SU-DHL-6 (cell line): ENCODE data around the gene RGS3.

Source experiments
- CTCF ChIP-seq: fragments of 200-600 bp; sonication (generic); IDR thresholded peaks from one replicate; pipeline ENCODE4 v1.5.1; 2017; ENCODE audit warnings: antibody characterized with exemption, mild to moderate bottlenecking, low read length, moderate library complexity; ENCODE audit not compliant: insufficient read depth, poor library complexity, severe bottlenecking
- EZH2phosphoT487 ChIP-seq: fragments of 200-600 bp; sonication (generic), shearing (Covaris generic); conservative IDR thresholded peaks from 2 replicates; pipeline ENCODE4 v1.6.1; 2018; ENCODE audit warnings: mild to moderate bottlenecking, antibody characterized with exemption, low read length, moderate library complexity, mixed read lengths

DNA sequence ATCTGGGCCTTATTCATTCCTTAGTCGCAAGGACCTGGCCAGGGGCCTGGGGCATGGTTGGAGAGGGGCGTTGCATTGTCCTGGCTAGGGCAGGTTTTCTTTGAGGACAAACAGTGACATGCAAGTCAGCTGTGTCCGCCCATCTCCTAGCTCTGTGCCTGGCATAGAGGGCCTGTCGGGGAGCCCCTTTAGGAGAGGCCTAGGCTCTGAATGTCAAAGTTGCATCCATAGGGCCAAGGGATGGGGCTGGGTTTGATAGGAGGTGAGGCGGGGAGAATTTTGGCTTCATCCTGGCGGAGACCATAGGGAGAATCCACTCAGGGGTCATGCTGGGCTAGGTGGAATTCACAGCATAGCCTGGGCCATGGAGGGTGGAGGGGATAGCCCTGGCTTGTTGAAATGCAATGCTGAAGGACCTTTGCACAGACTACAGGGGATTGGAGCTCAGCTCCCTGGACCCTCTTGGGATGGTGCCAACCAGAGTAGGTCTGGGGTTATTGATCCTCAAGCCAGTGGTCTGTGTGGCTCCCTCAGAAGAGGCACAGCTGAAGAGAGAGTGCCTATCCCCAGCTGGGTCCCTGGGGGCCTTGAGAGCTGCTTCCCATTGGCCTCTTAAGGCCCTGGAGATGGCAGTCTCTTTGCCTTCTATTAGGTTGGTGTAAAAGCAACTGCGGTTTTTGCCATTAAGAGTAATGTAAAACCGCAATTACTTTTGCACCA is 104.0 kb downstream of the RGS3 start:
- TF ChIP-seq CTCF (no peak), EZH2phosphoT487 (no peak)
